GM10266 (cell line): Measurements from ENCODE around the gene TEDDM1.

Experiments
- DNase-seq: peaks from one replicate; pipeline ENCODE4 v3.0.0; 2012; ENCODE audit errors: extremely low spot score
- CTCF ChIP-seq: IDR thresholded peaks from 2 replicates; pipeline ENCODE4 v1.5.1; 2012; ENCODE audit warnings: mild to moderate bottlenecking, low read depth; ENCODE audit not compliant: control insufficient read depth, insufficient read depth; ENCODE audit errors: missing control alignments

The TEDDM1 gene

GRCh38 chr1:182348961-182349747, 51.3 kb downstream of the TEDDM1 start:
- TF ChIP-seq CTCF, result no peak
- DNase-seq, result no peak
